Liver (tissue), 9 donors: ENCODE results near the gene PLEKHM2. TPM values are rescaled to one million over a fixed set of nuclear protein-coding genes. Genes with fewer than 3 reads are reported as not detected.

ENCODE experiments used
- DNase-seq: peaks from one replicate; pipeline ENCODE4 v3.0.0-alpha.2; 2017; ENCODE audit warnings: low spot score
- H3K27ac ChIP-seq, 2 donors: one replicate each; pipeline ENCODE4 v1.7.0; 2013; ENCODE audit warnings: inconsistent platforms in 2 of 2, low read length in 2 of 2, control low read depth in 1 of 2, low read depth in 1 of 2, mild to moderate bottlenecking in 1 of 2
- H3K27me3 ChIP-seq, 4 donors: one replicate each; pipeline versions ENCODE4 v1.6.1 to v1.7.0; 2013; ENCODE audit warnings: low read length in 3 of 4, inconsistent platforms in 1 of 4, mild to moderate bottlenecking in 1 of 4, moderate library complexity in 1 of 4; ENCODE audit not compliant: control insufficient read depth in 4 of 4, insufficient read depth in 4 of 4
- H3K36me3 ChIP-seq, 4 donors: one replicate each; pipeline versions ENCODE4 v1.6.1 to v1.7.0; 2013; ENCODE audit warnings: low read length in 3 of 4, mild to moderate bottlenecking in 3 of 4, low read depth in 1 of 4, moderate library complexity in 1 of 4; ENCODE audit not compliant: control insufficient read depth in 4 of 4, insufficient read depth in 3 of 4
- H3K4me1 ChIP-seq, 4 donors: one replicate each; pipeline versions ENCODE4 v1.6.1 to v1.7.0; 2013; ENCODE audit warnings: low read length in 3 of 4, mild to moderate bottlenecking in 3 of 4, moderate library complexity in 1 of 4; ENCODE audit not compliant: control insufficient read depth in 4 of 4, insufficient read depth in 4 of 4
- H3K4me3 ChIP-seq, 3 donors: one replicate each; pipeline versions ENCODE4 v1.6.1 to v1.7.0; 2013; ENCODE audit warnings: low read length in 3 of 3, control low read depth in 1 of 3, low read depth in 1 of 3, mild to moderate bottlenecking in 1 of 3
- H3K9ac ChIP-seq, 2 donors: one replicate each; pipeline ENCODE4 v1.7.0; 2013; ENCODE audit warnings: low read length in 2 of 2, mild to moderate bottlenecking in 2 of 2, moderate library complexity in 2 of 2, control low read depth in 1 of 2, low read depth in 1 of 2
- H3K9me3 ChIP-seq, 4 donors: one replicate each; pipeline versions ENCODE4 v1.6.1 to v1.7.0; 2013; ENCODE audit warnings: low read length in 3 of 4; ENCODE audit not compliant: control insufficient read depth in 4 of 4
- ATF3 ChIP-seq: IDR thresholded peaks from 2 replicates; pipeline ENCODE4 v1.6.1; 2016; ENCODE audit warnings: antibody characterized with exemption
- EGR1 ChIP-seq, 2 donors: IDR thresholded peaks; 2 replicates each; pipeline ENCODE4 v1.6.1; 2016 to 2018; ENCODE audit warnings: antibody characterized with exemption in 2 of 2, low read depth in 2 of 2
- FOXA1 ChIP-seq: IDR thresholded peaks from 2 replicates; pipeline ENCODE4 v1.6.1; 2016; ENCODE audit warnings: antibody characterized with exemption
- FOXA2 ChIP-seq: IDR thresholded peaks from 2 replicates; pipeline ENCODE4 v1.6.1; 2016; ENCODE audit warnings: antibody characterized with exemption
- GABPA ChIP-seq, 2 donors: IDR thresholded peaks in 1 of 2; conservative IDR thresholded peaks in 1 of 2; 2 replicates each; pipeline ENCODE4 v1.6.1; 2016; ENCODE audit warnings: antibody characterized with exemption in 2 of 2, mild to moderate bottlenecking in 1 of 2, moderate library complexity in 1 of 2
- HNF4A ChIP-seq, 2 donors: conservative IDR thresholded peaks; 2 replicates each; pipeline ENCODE4 v1.6.1; 2016; ENCODE audit warnings: antibody characterized with exemption in 2 of 2, mild to moderate bottlenecking in 2 of 2
- HNF4G ChIP-seq: IDR thresholded peaks from 2 replicates; pipeline ENCODE4 v1.6.1; 2016; ENCODE audit warnings: antibody characterized with exemption
- JUND ChIP-seq, 2 donors: IDR thresholded peaks; 2 replicates each; pipeline ENCODE4 v1.6.1; 2016; ENCODE audit warnings: antibody characterized with exemption in 2 of 2
- MAX ChIP-seq: IDR thresholded peaks from 2 replicates; pipeline ENCODE4 v1.6.1; 2016; ENCODE audit warnings: antibody characterized with exemption
- NR2F2 ChIP-seq: IDR thresholded peaks from 2 replicates; pipeline ENCODE4 v1.6.1; 2016; ENCODE audit warnings: antibody characterized with exemption
- RAD21 ChIP-seq, 2 donors: IDR thresholded peaks; 2 replicates each; pipeline ENCODE4 v1.6.1; 2016; ENCODE audit warnings: antibody characterized with exemption in 2 of 2, mild to moderate bottlenecking in 2 of 2
- REST ChIP-seq: IDR thresholded peaks from 2 replicates; pipeline ENCODE4 v1.6.1; 2016; ENCODE audit warnings: antibody characterized with exemption, mild to moderate bottlenecking
- RXRA ChIP-seq, 2 donors: IDR thresholded peaks; 2 replicates each; pipeline ENCODE4 v1.6.1; 2017 to 2018; ENCODE audit warnings: antibody characterized with exemption in 2 of 2, mild to moderate bottlenecking in 1 of 2
- SP1 ChIP-seq: IDR thresholded peaks from 2 replicates; pipeline ENCODE4 v1.6.1; 2018; ENCODE audit warnings: antibody characterized with exemption, mild to moderate bottlenecking
- TAF1 ChIP-seq: conservative IDR thresholded peaks from 2 replicates; pipeline ENCODE4 v1.6.1; 2016; ENCODE audit warnings: antibody characterized with exemption, mild to moderate bottlenecking
- YY1 ChIP-seq: IDR thresholded peaks from 2 replicates; pipeline ENCODE4 v1.6.1; 2016; ENCODE audit warnings: antibody characterized with exemption, mild to moderate bottlenecking
- ZBTB33 ChIP-seq: IDR thresholded peaks from 2 replicates; pipeline ENCODE4 v1.6.1; 2016; ENCODE audit warnings: antibody characterized with exemption
- WGBS: extraction: QIAGEN DNeasy Blood & Tissue Kit; methylation state at CpG from one replicate; pipeline ENCODE4 v1.1.7; 2013; 5-methylcytosine and 5-hydroxymethylcytosine counted together
- polyA plus RNA-seq, 2 donors: library from polyadenylated mRNA; stranded (reverse) in 1 of 2; unstranded in 1 of 2; fragments of 200-250 nt in 1 of 2; fragments of >200 nt in 1 of 2; fragmentation: Nextera tagmentation in 1 of 2; extraction: Ambion mirVana in 1 of 2; gene quantifications; one replicate each; pipeline versions ENCODE4 v1.2.1 to v1.2.3, GENCODE V29; 2013 to 2015
- total RNA-seq, 2 donors: library from RNA; depleted of rRNA; stranded (reverse); fragments of >200 nt; gene quantifications; one replicate each; pipeline ENCODE4 v1.2.3, GENCODE V29; 2014
- donor health status: healthy.
- donor health status: healthy.
- donor health status: healthy.
- donor health status: healthy.
- donor health status: healthy.

PLEKHM2 gene
- total and polyA plus RNA-seq, 4 donors, result 4.1 to 22.6 (median 17.0) TPM

- TF ChIP-seq REST, result no peak
- no peak for TF ChIP-seq EGR1 (IDR thresholded peaks at IDR 0.05; ENCODE audit: low read depth in 2 of 2)
- no peak for TF ChIP-seq RXRA (IDR thresholded peaks at IDR 0.05)
- no peak for TF ChIP-seq GABPA (IDR thresholded peaks at IDR 0.05 in 1 of 2, conservative IDR thresholded peaks at IDR 0.05 in 1 of 2)
These were observed 24.0 kb upstream of the PLEKHM2 start (continued) for GRCh38 chr1:15660151-15660550.

GRCh38 chr1:15662477-15662876 lies 21.6 kb upstream of the PLEKHM2 start:
- Histone ChIP-seq H3K27ac (no peak overlapping the region), H3K27me3 (no peaks in the 10 kb centered on the region), H3K4me1 (peaks cover 0 to 3% (median 2%) of the 10 kb centered on the region in 4 donors), H3K9me3 (no peaks in the 10 kb centered on the region), H3K4me3 (no peak overlapping the region), H3K9ac (no peak overlapping the region), H3K36me3 (peaks cover 1 to 38% (median 36%) of the 10 kb centered on the region in 4 donors)
- 76% methylated on average over 2 of the region's 2 CpGs for WGBS
- no peak for TF ChIP-seq SP1
- TF ChIP-seq NR2F2, result no peak
- no peak for TF ChIP-seq EGR1 (IDR thresholded peaks at IDR 0.05; ENCODE audit: low read depth in 2 of 2)
- no peak for TF ChIP-seq ATF3
- no peak for TF ChIP-seq HNF4A (conservative IDR thresholded peaks at IDR 0.05)
- no peak for TF ChIP-seq RXRA (IDR thresholded peaks at IDR 0.05)
- TF ChIP-seq MAX, result no peak
- TF ChIP-seq RAD21 (IDR thresholded peaks at IDR 0.05), result no peak
- TF ChIP-seq ZBTB33, result no peak
- TF ChIP-seq FOXA2, result no peak
- no peak for TF ChIP-seq JUND (IDR thresholded peaks at IDR 0.05)
- TF ChIP-seq TAF1, result no peak
- no peak for TF ChIP-seq HNF4G
- no peak for TF ChIP-seq GABPA (IDR thresholded peaks at IDR 0.05 in 1 of 2, conservative IDR thresholded peaks at IDR 0.05 in 1 of 2)
- TF ChIP-seq FOXA1, result no peak
- DNase-seq, result no peak

GRCh38 chr1:15663925-15664324 lies 20.2 kb upstream of the PLEKHM2 start:
- H3K4me3 ChIP-seq, result no peak overlapping the region
- H3K27ac ChIP-seq, result no peak overlapping the region
- TF ChIP-seq JUND (IDR thresholded peaks at IDR 0.05) (no peak), YY1 (no peak), MAX (no peak), RXRA (IDR thresholded peaks at IDR 0.05) (no peak), EGR1 (IDR thresholded peaks at IDR 0.05; ENCODE audit: low read depth in 2 of 2) (no peak), ATF3 (no peak), REST (no peak), HNF4A (conservative IDR thresholded peaks at IDR 0.05) (no peak), RAD21 (IDR thresholded peaks at IDR 0.05) (no peak), HNF4G (no peak), TAF1 (no peak)
- no peaks in the 10 kb centered on the region for H3K27me3 ChIP-seq
- peaks cover 1 to 36% (median 28%) of the 10 kb centered on the region in 4 donors for H3K36me3 ChIP-seq
- no peak for DNase-seq
- H3K9ac ChIP-seq, result no peak overlapping the region
- no peaks in the 10 kb centered on the region for H3K9me3 ChIP-seq
- H3K4me1 ChIP-seq, result peaks cover 2 to 6% (median 4%) of the 10 kb centered on the region in 4 donors
- WGBS, result 95% methylated on average over 3 of the region's 3 CpGs
